ENCODE data around the gene PIGB.
A peak's percentile ranks its signal among the peaks of the same experiment; 100 is the strongest.
"Not testable (repeated sequence)": the region's sequence is repeated elsewhere in the genome, so short reads cannot be mapped to it uniquely, and the experiment has no call there.

PIGB gene

GRCh38 chr15:55318588-55319494 is at the start of gene PIGB, which contains the start of gene PIGBOS1:
Gene PIGB, plus strand, starts transcription at chr15:55319222. Its CDS starts 29 bp downstream, at chr15:55319251.
Gene PIGBOS1, minus strand, starts transcription at chr15:55319123. Its CDS starts 1,331 bp downstream, at chr15:55317792.
- DNase-seq = peak; percentile 58 to 62

- no peak for DNase-seq
Measured at GRCh38 chr15:55270291-55270690, 48.7 kb upstream of the PIGB start.

- DNase-seq = no peak
Measured at GRCh38 chr15:55276324-55276723, 42.7 kb upstream of the PIGB start.

- DNase-seq = no peak
Measured at GRCh38 chr15:55277116-55277564, 41.9 kb upstream of the PIGB start.

- no peak for DNase-seq
Measured at GRCh38 chr15:55277715-55278114, 41.3 kb upstream of the PIGB start.

GRCh38 chr15:55279100-55279745 is 39.8 kb upstream of the PIGB start:
- DNase-seq = no peak

GRCh38 chr15:55279746-55280351 is 39.2 kb upstream of the PIGB start:
- DNase-seq = no peak

GRCh38 chr15:55280589-55280988 is 38.4 kb upstream of the PIGB start:
- not testable (repeated sequence) for DNase-seq

- DNase-seq = no peak
Measured at GRCh38 chr15:55281517-55282228, 37.3 kb upstream of the PIGB start.

GRCh38 chr15:55282284-55282833 is 36.7 kb upstream of the PIGB start:
- no peak for DNase-seq

GRCh38 chr15:55283379-55284147 is 35.5 kb upstream of the PIGB start:
- DNase-seq = no peak

GRCh38 chr15:55284426-55284825 is 34.6 kb upstream of the PIGB start:
- DNase-seq = no peak

GRCh38 chr15:55286442-55287189 is 32.4 kb upstream of the PIGB start:
- not testable (repeated sequence) for DNase-seq

GRCh38 chr15:55288006-55288717 is 30.9 kb upstream of the PIGB start:
- no peak for DNase-seq

GRCh38 chr15:55289011-55289745 is 29.8 kb upstream of the PIGB start:
- DNase-seq = no peak

GRCh38 chr15:55289746-55290527 is 29.1 kb upstream of the PIGB start, which contains the start of gene RAB27A:
Gene RAB27A, minus strand, starts transcription at chr15:55289813. Its CDS starts 54,879 bp downstream, at chr15:55234934.
- DNase-seq = peak; percentile 12 to 13

GRCh38 chr15:55290528-55291057 is 28.4 kb upstream of the PIGB start:
- DNase-seq = peak; percentile 13 to 17

GRCh38 chr15:55297315-55297714 is 21.7 kb upstream of the PIGB start:
- DNase-seq = no peak

All from NCI-H1930 (cell line).